Choroid plexus epithelial cell (primary cell): ENCODE measurements around the gene LRPPRC.
A peak's percentile ranks its signal among the peaks of the same experiment; 100 is the strongest.
"Not testable (repeated sequence)": the region's sequence is repeated elsewhere in the genome, so short reads cannot be mapped to it uniquely, and the experiment has no call there.

ENCODE experiments used
- DNase-seq: peaks from one replicate; pipeline ENCODE4 v3.0.0-alpha.2; 2010; ENCODE audit warnings: low read depth
- H3K4me3 ChIP-seq: 2 replicates; pipeline ENCODE4 v1.5.1; 2011; ENCODE audit warnings: low read depth, mild to moderate bottlenecking, control low read depth, low read length, moderate library complexity
- CTCF ChIP-seq: conservative IDR thresholded peaks from 2 replicates; pipeline ENCODE4 v1.5.1; 2011; ENCODE audit warnings: low read depth, mild to moderate bottlenecking, control low read depth, inconsistent platforms, low read length, moderate library complexity

Gene LRPPRC

GRCh38 chr2:43924463-43924862, 71.3 kb downstream of the LRPPRC start:
- no peak for TF ChIP-seq CTCF
- H3K4me3 ChIP-seq = no peak overlapping the region
- DNase-seq = no peak

- not testable (repeated sequence) for DNase-seq, H3K4me3 ChIP-seq
Observed at GRCh38 chr2:43911136-43911790, 84.5 kb downstream of the LRPPRC start.

GRCh38 chr2:43906448-43907109, 89.2 kb downstream of the LRPPRC start:
- no peak for TF ChIP-seq CTCF
- DNase-seq = no peak
- H3K4me3 ChIP-seq = no peak overlapping the region

DNA sequence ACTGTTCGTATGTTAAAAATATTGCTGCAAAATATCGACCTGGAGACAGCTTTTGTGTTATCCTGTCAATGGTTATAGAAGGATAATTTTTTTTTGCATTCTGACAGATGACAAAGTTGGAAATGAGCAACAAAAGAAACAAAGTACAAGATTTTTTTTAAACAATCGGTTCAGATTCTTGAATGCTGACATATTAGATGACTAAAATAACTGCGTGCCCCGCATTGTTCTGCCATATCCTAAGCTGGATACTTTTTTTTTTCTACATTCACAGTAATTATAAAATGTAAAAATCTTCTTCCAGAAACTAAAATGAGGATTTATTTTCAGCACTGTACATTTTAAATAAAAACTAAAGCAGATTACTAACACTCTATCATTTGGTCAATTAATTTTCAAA, 89.9 kb downstream of the LRPPRC start:
- DNase-seq = peak; percentile 14
- TF ChIP-seq CTCF = no peak

DNA sequence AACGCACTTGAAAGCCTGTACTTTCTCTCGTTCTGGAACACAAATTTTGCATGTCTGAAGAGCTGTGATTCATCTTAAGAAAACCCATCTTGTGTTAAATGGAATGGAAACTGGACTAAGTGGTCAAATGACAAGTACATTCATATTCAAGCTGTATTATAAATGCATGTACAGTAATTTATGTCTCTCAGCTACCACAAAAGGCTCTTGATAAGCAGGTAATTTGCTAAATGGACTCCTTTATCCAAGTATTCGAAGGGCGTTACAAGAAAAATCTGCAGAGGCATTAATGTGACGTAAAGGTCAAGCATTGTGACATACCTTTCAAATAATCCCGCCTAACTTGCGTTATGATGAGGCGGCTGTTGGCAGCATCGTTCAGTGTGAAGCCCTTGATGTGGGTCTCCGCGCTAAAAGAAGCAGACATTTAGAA, 90.4 kb downstream of the LRPPRC start:
- DNase-seq = peak; percentile 22
- TF ChIP-seq CTCF = no peak

More for the DNA sequence above, 89.9 kb downstream of the LRPPRC start:
- H3K4me3 ChIP-seq = no peak overlapping the region

GRCh38 chr2:43899589-43899988, 96.2 kb downstream of the LRPPRC start:
- peak; percentile 48 for DNase-seq
- no peak for TF ChIP-seq CTCF
- no peak overlapping the region for H3K4me3 ChIP-seq

More for the DNA sequence above, 90.4 kb downstream of the LRPPRC start:
- no peak overlapping the region for H3K4me3 ChIP-seq

- peak; percentile 39 for DNase-seq
- no peak overlapping the region for H3K4me3 ChIP-seq
- TF ChIP-seq CTCF = no peak
Observed at GRCh38 chr2:43898838-43899346, 96.9 kb downstream of the LRPPRC start.
